Measurements from ENCODE around the gene DLST.

DLST gene

GRCh38 chr14:74908861-74909341 is 27.2 kb downstream of the DLST start:
- Histone ChIP-seq H3K9me3 (ENCODE audit: insufficient read depth, low read length) (no peaks in the 10 kb centered on the region), H3K9ac (ENCODE audit: low read length) (no peak overlapping the region), H3K4me3 (ENCODE audit: low read length) (no peak overlapping the region), H3K79me2 (ENCODE audit: low read length) (no peaks in the 10 kb centered on the region), H3K27ac (ENCODE audit: low read length) (no peak overlapping the region), H2AFZ (ENCODE audit: low read depth, low read length) (no peak overlapping the region), H3K4me1 (ENCODE audit: low read length) (peaks cover 9% of the 10 kb centered on the region), H4K20me1 (ENCODE audit: insufficient read depth, low read length) (no peaks in the 10 kb centered on the region), H3K27me3 (ENCODE audit: low read depth, low read length) (no peaks in the 10 kb centered on the region), H3K4me2 (ENCODE audit: low read length) (no peak overlapping the region), H3K36me3 (replicated peaks; ENCODE audit: low read depth, low read length) (peaks cover 8% of the 10 kb centered on the region)
- no peak for TF ChIP-seq CTCF (IDR thresholded peaks at IDR 0.05; ENCODE audit: low read depth, low read length)
- TF ChIP-seq EZH2phosphoT487 (IDR thresholded peaks at IDR 0.05; ENCODE audit: low read depth) = no peak

- H4K20me1 ChIP-seq (ENCODE audit: insufficient read depth, low read length) = no peaks in the 10 kb centered on the region
- H3K79me2 ChIP-seq (ENCODE audit: low read length) = no peaks in the 10 kb centered on the region
- TF ChIP-seq CTCF (IDR thresholded peaks at IDR 0.05; ENCODE audit: low read depth, low read length) = no peak
- H3K27me3 ChIP-seq (ENCODE audit: low read depth, low read length) = no peaks in the 10 kb centered on the region
- H3K4me1 ChIP-seq (ENCODE audit: low read length) = peaks cover 3% of the 10 kb centered on the region
- H3K9ac ChIP-seq (ENCODE audit: low read length) = no peak overlapping the region
- H3K27ac ChIP-seq (ENCODE audit: low read length) = no peak overlapping the region
- H2AFZ ChIP-seq (ENCODE audit: low read depth, low read length) = no peak overlapping the region
- H3K9me3 ChIP-seq (ENCODE audit: insufficient read depth, low read length) = no peaks in the 10 kb centered on the region
- H3K4me2 ChIP-seq (ENCODE audit: low read length) = no peak overlapping the region
- no peak overlapping the region for H3K4me3 ChIP-seq (ENCODE audit: low read length)
- peaks cover 2% of the 10 kb centered on the region for H3K36me3 ChIP-seq (replicated peaks; ENCODE audit: low read depth, low read length)
Observed at GRCh38 chr14:74909501-74909900, 27.8 kb downstream of the DLST start.

- Histone ChIP-seq H2AFZ (ENCODE audit: low read depth, low read length) (no peak overlapping the region), H3K4me2 (ENCODE audit: low read length) (no peak overlapping the region), H3K27ac (ENCODE audit: low read length) (no peak overlapping the region), H3K27me3 (ENCODE audit: low read depth, low read length) (no peaks in the 10 kb centered on the region), H3K4me3 (ENCODE audit: low read length) (no peak overlapping the region), H3K79me2 (ENCODE audit: low read length) (no peaks in the 10 kb centered on the region), H3K36me3 (replicated peaks; ENCODE audit: low read depth, low read length) (no peaks in the 10 kb centered on the region), H4K20me1 (ENCODE audit: insufficient read depth, low read length) (no peaks in the 10 kb centered on the region), H3K4me1 (ENCODE audit: low read length) (peaks cover 3% of the 10 kb centered on the region), H3K9me3 (ENCODE audit: insufficient read depth, low read length) (no peaks in the 10 kb centered on the region), H3K9ac (ENCODE audit: low read length) (no peak overlapping the region)
- no peak for TF ChIP-seq CTCF (IDR thresholded peaks at IDR 0.05; ENCODE audit: low read depth, low read length)
- no peak for TF ChIP-seq EZH2phosphoT487 (IDR thresholded peaks at IDR 0.05; ENCODE audit: low read depth)
Observed at GRCh38 chr14:74909911-74910310, 28.2 kb downstream of the DLST start.

GRCh38 chr14:74910556-74910955 is 28.8 kb downstream of the DLST start:
- H3K9me3 ChIP-seq (ENCODE audit: insufficient read depth, low read length) = no peaks in the 10 kb centered on the region
- H3K4me1 ChIP-seq (ENCODE audit: low read length) = peaks cover 3% of the 10 kb centered on the region; the same call in 1 of the 2 replicates
- no peak overlapping the region for H3K27ac ChIP-seq (ENCODE audit: low read length)
- H3K4me2 ChIP-seq (ENCODE audit: low read length) = no peak overlapping the region
- H3K4me3 ChIP-seq (ENCODE audit: low read length) = no peak overlapping the region
- no peaks in the 10 kb centered on the region for H4K20me1 ChIP-seq (ENCODE audit: insufficient read depth, low read length)
- no peak overlapping the region for H2AFZ ChIP-seq (ENCODE audit: low read depth, low read length)
- TF ChIP-seq CTCF (IDR thresholded peaks at IDR 0.05; ENCODE audit: low read depth, low read length) (no peak), EZH2phosphoT487 (IDR thresholded peaks at IDR 0.05; ENCODE audit: low read depth) (no peak)
- H3K36me3 ChIP-seq (replicated peaks; ENCODE audit: low read depth, low read length) = no peaks in the 10 kb centered on the region
- no peaks in the 10 kb centered on the region for H3K79me2 ChIP-seq (ENCODE audit: low read length)
- H3K27me3 ChIP-seq (ENCODE audit: low read depth, low read length) = no peaks in the 10 kb centered on the region
- no peak overlapping the region for H3K9ac ChIP-seq (ENCODE audit: low read length)
